H1 (cell line): ENCODE measurements around the gene KRTAP26-1. TPM values are rescaled to one million over a fixed set of nuclear protein-coding genes. Genes with fewer than 3 reads are reported as not detected.

Experiments
- EP300 ChIP-seq, 2 experiments: IDR thresholded peaks; 1 replicate in 1 of 2; 2 replicates in 1 of 2; pipeline ENCODE4 v1.6.1; 2011 to 2012; ENCODE audit warnings: low read depth in 2 of 2, low read length in 2 of 2, mild to moderate bottlenecking in 2 of 2, borderline replicate concordance in 1 of 2, inconsistent platforms in 1 of 2, moderate library complexity in 1 of 2
- SIX5 ChIP-seq: IDR thresholded peaks from 2 replicates; pipeline ENCODE4 v1.6.1; 2011; ENCODE audit warnings: mild to moderate bottlenecking, low read depth, low read length
- polyA plus RNA-seq, 7 experiments: library from polyadenylated mRNA; depleted of rRNA in 3 of 7; stranded (reverse) in 5 of 7; unstranded in 2 of 7; fragments of >200 nt in 5 of 7; fragments of 200-250 nt in 2 of 7; gene quantifications; 1 replicate in 5 of 7; 2 replicates in 1 of 7; 4 replicates in 1 of 7; pipeline versions ENCODE4 v1.2.1 to v1.2.3, GENCODE V29; 2011 to 2013; ENCODE audit warnings: missing spikeins in 2 of 7, mixed read lengths in 2 of 7
- total RNA-seq: library from RNA; stranded (reverse); fragmentation: NEBNext Ultra II Directional; extraction: Animal tissue kit (Norgen Biotek cat#: 25700); gene quantifications from 2 replicates; pipeline ENCODE4 v1.2.1, GENCODE V29; 2021

Gene KRTAP26-1
- total and polyA plus RNA-seq, 2 of the 8 experiments (the other 6 are each of a cell fraction or from before 2014, with no cell fraction given): not detected

GRCh38 chr21:30315701-30316100 lies 4.4 kb downstream of the KRTAP26-1 start (continued):
- TF ChIP-seq SIX5 (no peak), EP300 (IDR thresholded peaks at IDR 0.05; ENCODE audit: borderline replicate concordance in 1 of 2, low read depth in 2 of 2, low read length in 2 of 2) (no peak)
